ENCODE data around the gene IMMP2L.

IMMP2L gene

GRCh38 chr7:110898516-110898915 lies 663.8 kb downstream of the IMMP2L start:
- no peak for TF ChIP-seq CTCF (IDR thresholded peaks at IDR 0.05; ENCODE audit: insufficient read depth, low read depth, low read length, missing control alignments)
- no peak overlapping the region for H3K4me3 ChIP-seq (ENCODE audit: low read depth, low read length)
- no peak for DNase-seq (ENCODE audit: low read depth)

- no peak overlapping the region for H3K4me3 ChIP-seq (ENCODE audit: low read depth, low read length)
- TF ChIP-seq CTCF (IDR thresholded peaks at IDR 0.05; ENCODE audit: insufficient read depth, low read depth, low read length, missing control alignments) = no peak
These were observed 664.8 kb downstream of the IMMP2L start for GRCh38 chr7:110897538-110897937.

GRCh38 chr7:110894111-110894510 lies 668.2 kb downstream of the IMMP2L start:
- no peak for DNase-seq (ENCODE audit: low read depth)
- TF ChIP-seq CTCF (IDR thresholded peaks at IDR 0.05; ENCODE audit: insufficient read depth, low read depth, low read length, missing control alignments) = no peak

More at GRCh38 chr7:110897538-110897937, 664.8 kb downstream of the IMMP2L start:
- no peak for DNase-seq (ENCODE audit: low read depth)

GRCh38 chr7:110891197-110891596 lies 671.1 kb downstream of the IMMP2L start:
- H3K4me3 ChIP-seq (ENCODE audit: low read depth, low read length) = no peak overlapping the region
- no peak for DNase-seq (ENCODE audit: low read depth)
- TF ChIP-seq CTCF (IDR thresholded peaks at IDR 0.05; ENCODE audit: insufficient read depth, low read depth, low read length, missing control alignments) = no peak

More at GRCh38 chr7:110894111-110894510, 668.2 kb downstream of the IMMP2L start:
- no peak overlapping the region for H3K4me3 ChIP-seq (ENCODE audit: low read depth, low read length)

- no peak for DNase-seq (ENCODE audit: low read depth)
- no peak overlapping the region for H3K4me3 ChIP-seq (ENCODE audit: low read depth, low read length)
- TF ChIP-seq CTCF (IDR thresholded peaks at IDR 0.05; ENCODE audit: insufficient read depth, low read depth, low read length, missing control alignments) = no peak
These were observed 672.2 kb downstream of the IMMP2L start for GRCh38 chr7:110890101-110890500.

- no peak for DNase-seq (ENCODE audit: low read depth)
These were observed 673.0 kb downstream of the IMMP2L start for GRCh38 chr7:110889335-110889734.

More at GRCh38 chr7:110889335-110889734, 673.0 kb downstream of the IMMP2L start:
- no peak for TF ChIP-seq CTCF (IDR thresholded peaks at IDR 0.05; ENCODE audit: insufficient read depth, low read depth, low read length, missing control alignments)
- H3K4me3 ChIP-seq (ENCODE audit: low read depth, low read length) = no peak overlapping the region
